Transverse colon (tissue), 3 donors: Measurements from ENCODE around the gene CNOT11.

ENCODE experiments used
- EP300 ChIP-seq: sonication (generic); formaldehyde crosslinking; IDR thresholded peaks from one replicate; pipeline ENCODE4 v1.6.1; 2017; ENCODE audit warnings: antibody characterized with exemption, low read depth
- POLR2A ChIP-seq: fragments of 450-650 bp; IDR thresholded peaks from one replicate; pipeline ENCODE4 v1.6.1; 2016; ENCODE audit warnings: antibody characterized with exemption, mild to moderate bottlenecking, moderate library complexity
- TF ChIP-seq, protein P1 (sequence below), 5 experiments: fragments of 200-600 bp in 3 of 5; fragments of 450-650 bp in 2 of 5; sonication (generic) in 3 of 5; IDR thresholded peaks; 1 replicate in 2 of 5; 2 replicates in 3 of 5; pipeline ENCODE4 v1.5.1; 2016 to 2017; ENCODE audit warnings: antibody characterized with exemption in 5 of 5, inconsistent platforms in 3 of 5, mild to moderate bottlenecking in 2 of 5, moderate library complexity in 1 of 5

- TF ChIP-seq, protein P1, sequence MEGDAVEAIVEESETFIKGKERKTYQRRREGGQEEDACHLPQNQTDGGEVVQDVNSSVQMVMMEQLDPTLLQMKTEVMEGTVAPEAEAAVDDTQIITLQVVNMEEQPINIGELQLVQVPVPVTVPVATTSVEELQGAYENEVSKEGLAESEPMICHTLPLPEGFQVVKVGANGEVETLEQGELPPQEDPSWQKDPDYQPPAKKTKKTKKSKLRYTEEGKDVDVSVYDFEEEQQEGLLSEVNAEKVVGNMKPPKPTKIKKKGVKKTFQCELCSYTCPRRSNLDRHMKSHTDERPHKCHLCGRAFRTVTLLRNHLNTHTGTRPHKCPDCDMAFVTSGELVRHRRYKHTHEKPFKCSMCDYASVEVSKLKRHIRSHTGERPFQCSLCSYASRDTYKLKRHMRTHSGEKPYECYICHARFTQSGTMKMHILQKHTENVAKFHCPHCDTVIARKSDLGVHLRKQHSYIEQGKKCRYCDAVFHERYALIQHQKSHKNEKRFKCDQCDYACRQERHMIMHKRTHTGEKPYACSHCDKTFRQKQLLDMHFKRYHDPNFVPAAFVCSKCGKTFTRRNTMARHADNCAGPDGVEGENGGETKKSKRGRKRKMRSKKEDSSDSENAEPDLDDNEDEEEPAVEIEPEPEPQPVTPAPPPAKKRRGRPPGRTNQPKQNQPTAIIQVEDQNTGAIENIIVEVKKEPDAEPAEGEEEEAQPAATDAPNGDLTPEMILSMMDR (IDR thresholded peaks at IDR 0.05) = no peak
- TF ChIP-seq POLR2A (no peak), EP300 (no peak)
These were observed 11.8 kb downstream of the CNOT11 start for GRCh38 chr2:101264360-101264939.
